HCT116 (cell line): ENCODE data around the gene CUX1. TPM values are rescaled to one million over a fixed set of nuclear protein-coding genes. Genes with fewer than 3 reads are reported as not detected.

Source experiments
- ATAC-seq: fragments of 200-7000 bp; cut with Tn5 transposase; 2 replicates; pipeline ENCODE4 v1.9.1; 2020; ENCODE audit warnings: mild to moderate bottlenecking, moderate library complexity
- BruUV-seq: library from RNA; stranded (reverse); fragments of 400-500 nt; replicated peaks from 2 replicates; lab custom pipeline; 2021; lab: Mats Ljungman, UMichigan
- CTCF ChIA-PET: fragments of 300-600 bp; sonication (Branson Sonifier 250); formaldehyde crosslinking; loops from one replicate; lab custom pipeline; 2021; ENCODE audit warnings: antibody characterized with exemption; lab: Charles Lee
- POLR2A ChIA-PET: fragments of 300-600, 350-600 bp; sonication (Branson Sonifier 250); formaldehyde crosslinking; loops from one replicate; lab custom pipeline; 2021; ENCODE audit warnings: antibody characterized with exemption; lab: Charles Lee
- RAD21 ChIA-PET, 2 experiments: fragments of 300-600 bp; sonication (Branson Sonifier 250); formaldehyde crosslinking; loops; one replicate each; lab custom pipeline; 2023; ENCODE audit warnings: low total read pairs in 2 of 2; ENCODE audit not compliant: uncharacterized antibody in 2 of 2, unreplicated experiment in 2 of 2, low non-redundant PET in 1 of 2; lab: Charles Lee
- DNase-seq: peaks from one replicate; pipeline ENCODE4 v3.0.0-alpha.2; 2010; ENCODE audit warnings: low read depth, low spot score
- H2AFZ ChIP-seq: fragments of 200-600 bp; shearing (Covaris generic), sonication (generic); 2 replicates; pipeline ENCODE4 v1.6.1; 2017; ENCODE audit warnings: low read depth, mixed run types, mixed read lengths, antibody characterized with exemption, low read length; ENCODE audit not compliant: poor library complexity, severe bottlenecking
- H3K27ac ChIP-seq: 2 replicates; pipeline ENCODE4 v1.5.1; 2012; ENCODE audit warnings: low read depth, low read length
- H3K27me3 ChIP-seq: fragments of 200-600 bp; sonication (generic); 2 replicates; pipeline ENCODE4 v1.6.1; 2016; ENCODE audit warnings: mixed run types, low read length, mixed read lengths; ENCODE audit not compliant: insufficient read depth
- H3K36me3 ChIP-seq, 2 experiments: fragments of 200-500 bp in 1 of 2; fragments of 200-600 bp in 1 of 2; sonication (Bioruptor generic) in 1 of 2; sonication (generic) in 1 of 2; 2 replicates each; pipeline versions ENCODE4 v1.5.1 to v1.6.1; 2014 to 2016; ENCODE audit warnings: low read length in 2 of 2, inconsistent platforms in 1 of 2, mixed read lengths in 1 of 2, mixed run types in 1 of 2; ENCODE audit not compliant: insufficient read depth in 2 of 2, control insufficient read depth in 1 of 2
- H3K4me1 ChIP-seq, 2 experiments: fragments of 200-600 bp in 1 of 2; sonication (generic) in 1 of 2; 2 replicates each; pipeline versions ENCODE4 v1.5.1 to v1.6.1; 2012 to 2017; ENCODE audit warnings: low read length in 2 of 2, inconsistent platforms in 1 of 2, mild to moderate bottlenecking in 1 of 2, mixed read lengths in 1 of 2, mixed run types in 1 of 2, moderate library complexity in 1 of 2; ENCODE audit not compliant: insufficient read depth in 2 of 2, control insufficient read depth in 1 of 2
- H3K4me2 ChIP-seq: fragments of 200-600 bp; sonication (generic); 2 replicates; pipeline ENCODE4 v1.6.1; 2017; ENCODE audit warnings: mixed run types, low read length, mixed read lengths
- H3K4me3 ChIP-seq, 2 experiments: fragments of 200-600 bp in 1 of 2; sonication (generic) in 1 of 2; replicated peaks in 1 of 2; 2 replicates each; pipeline ENCODE4 v1.5.1; 2011 to 2016; ENCODE audit warnings: low read length in 2 of 2, control low read depth in 1 of 2, low read depth in 1 of 2, mild to moderate bottlenecking in 1 of 2, mixed read lengths in 1 of 2, mixed run types in 1 of 2
- H3K79me2 ChIP-seq: fragments of 200-600 bp; sonication (generic); 2 replicates; pipeline ENCODE4 v1.6.1; 2017; ENCODE audit warnings: mild to moderate bottlenecking, mixed run types, low read length, moderate library complexity, mixed read lengths; ENCODE audit not compliant: insufficient read depth
- H3K9ac ChIP-seq: fragments of 200-600 bp; sonication (generic); 2 replicates; pipeline ENCODE4 v1.6.1; 2016; ENCODE audit warnings: low read length, mixed read lengths
- H3K9me2 ChIP-seq: fragments of 200-600 bp; sonication (generic), shearing (Covaris generic); 2 replicates; pipeline ENCODE4 v1.6.1; 2017; ENCODE audit warnings: mixed run types, mild to moderate bottlenecking, moderate library complexity; ENCODE audit not compliant: insufficient read depth
- H3K9me3 ChIP-seq, 2 experiments: fragments of 200-500 bp in 1 of 2; fragments of 200-600 bp in 1 of 2; sonication (Bioruptor generic) in 1 of 2; sonication (generic) in 1 of 2; 2 replicates each; pipeline ENCODE4 v1.6.1; 2014 to 2017; ENCODE audit warnings: low read length in 2 of 2, mixed read lengths in 2 of 2, inconsistent platforms in 1 of 2, low read depth in 1 of 2, mild to moderate bottlenecking in 1 of 2, mixed run types in 1 of 2, moderate library complexity in 1 of 2; ENCODE audit not compliant: control insufficient read depth in 1 of 2, insufficient read depth in 1 of 2
- H4K20me1 ChIP-seq: fragments of 200-600 bp; sonication (generic), shearing (Covaris generic); 2 replicates; pipeline ENCODE4 v1.6.1; 2017; ENCODE audit warnings: mixed run types, mild to moderate bottlenecking, moderate library complexity; ENCODE audit not compliant: insufficient read depth
- CBX3 ChIP-seq: IDR thresholded peaks from 2 replicates; pipeline ENCODE4 v1.6.1; 2012; ENCODE audit warnings: low read depth
- CEBPB ChIP-seq: IDR thresholded peaks from 2 replicates; pipeline ENCODE4 v1.6.1; 2012; ENCODE audit warnings: low read depth
- EGR1 ChIP-seq: IDR thresholded peaks from 2 replicates; pipeline ENCODE4 v1.6.1; 2012; ENCODE audit warnings: low read depth
- EZH2phosphoT487 ChIP-seq: fragments of 200-600 bp; IDR thresholded peaks from 2 replicates; pipeline ENCODE4 v1.6.1; 2018; ENCODE audit warnings: antibody characterized with exemption, borderline replicate concordance
- FOSL1 ChIP-seq: IDR thresholded peaks from 2 replicates; pipeline ENCODE4 v1.6.1; 2012; ENCODE audit warnings: low read depth
- JUND ChIP-seq: IDR thresholded peaks from 2 replicates; pipeline ENCODE4 v1.6.1; 2012
- POLR2A ChIP-seq: IDR thresholded peaks from 2 replicates; pipeline ENCODE4 v1.7.0; 2011; ENCODE audit warnings: borderline replicate concordance; ENCODE audit not compliant: insufficient read depth, insufficient read length; ENCODE audit errors: extremely low read depth
- POLR2AphosphoS5 ChIP-seq: IDR thresholded peaks from 2 replicates; pipeline ENCODE4 v1.6.1; 2011; ENCODE audit warnings: mild to moderate bottlenecking, low read depth, low read length, moderate library complexity
- RAD21 ChIP-seq: IDR thresholded peaks from 2 replicates; pipeline ENCODE4 v1.6.1; 2012; ENCODE audit warnings: low read depth, mild to moderate bottlenecking
- SIN3A ChIP-seq: IDR thresholded peaks from 2 replicates; pipeline ENCODE4 v1.6.1; 2012; ENCODE audit warnings: low read depth
- SP1 ChIP-seq: IDR thresholded peaks from 2 replicates; pipeline ENCODE4 v1.6.1; 2012; ENCODE audit warnings: low read depth
- SRF ChIP-seq: IDR thresholded peaks from 2 replicates; pipeline ENCODE4 v1.6.1; 2012; ENCODE audit warnings: low read depth
- TCF7L2 ChIP-seq: IDR thresholded peaks from 2 replicates; pipeline ENCODE4 v1.7.0; 2011; ENCODE audit warnings: borderline replicate concordance, inconsistent platforms; ENCODE audit not compliant: insufficient read depth, insufficient read length; ENCODE audit errors: extremely low read depth
- ZFX ChIP-seq: fragments of 450-650 bp; IDR thresholded peaks from 2 replicates; pipeline ENCODE4 v1.6.1; 2017
- ZNF274 ChIP-seq: fragments of 200-500 bp; sonication (Bioruptor generic); IDR thresholded peaks from 2 replicates; pipeline ENCODE4 v1.6.1; 2014; ENCODE audit warnings: mild to moderate bottlenecking, low read depth, low read length, inconsistent platforms
- intact Hi-C: fragments of 100-400 bp; cut with micrococcal nuclease; formaldehyde crosslinking; loops from 2 replicates; pipeline ENCODE4 v1.10.0; 2022
- total RNA-seq: library from RNA; stranded (reverse); gene quantifications from one replicate; pipeline ENCODE4 v1.2.1, GENCODE V29; 2021; ENCODE audit not compliant: unreplicated experiment
- TF ChIP-seq, protein P1 (sequence below): IDR thresholded peaks from 2 replicates; pipeline ENCODE4 v1.6.1; 2012; ENCODE audit warnings: low read depth
- TF ChIP-seq, protein P2 (sequence below): IDR thresholded peaks from 2 replicates; pipeline ENCODE4 v1.6.1; 2011; ENCODE audit warnings: mild to moderate bottlenecking, low read length, moderate library complexity; ENCODE audit not compliant: insufficient replicate concordance; ENCODE audit errors: extremely low read depth

The CUX1 gene
- total RNA-seq, 1 experiment from 2014 or later, result 68.9 TPM

- ATAC-seq (no peak), DNase-seq (no peak)
- intact Hi-C loops, result no loop called here
- ChIA-PET CTCF (no interaction called here), RAD21 (no interaction called here), POLR2A (no interaction called here)
- no TSS peak for BruUV-seq
- no peak overlapping the region for H3K4me2 ChIP-seq
- peaks cover 31 to 47% of the 10 kb centered on the region in 2 experiments for H3K4me1 ChIP-seq
- no peak overlapping the region for H2AFZ ChIP-seq
- no peak overlapping the region for H3K9ac ChIP-seq
- no peak for TF ChIP-seq SIN3A
- no peak for TF ChIP-seq POLR2AphosphoS5
- no peak for TF ChIP-seq CEBPB
- TF ChIP-seq TCF7L2, result no peak
- TF ChIP-seq ZNF274, result no peak
- no peak for TF ChIP-seq ZFX
- no peak for TF ChIP-seq RAD21
- no peak for TF ChIP-seq EZH2phosphoT487
- no peak for TF ChIP-seq SP1
- TF ChIP-seq POLR2A, result no peak
- no peak for TF ChIP-seq FOSL1
- TF ChIP-seq JUND, result no peak
- TF ChIP-seq CBX3, result no peak
- TF ChIP-seq SRF, result no peak
- TF ChIP-seq, protein P1, sequence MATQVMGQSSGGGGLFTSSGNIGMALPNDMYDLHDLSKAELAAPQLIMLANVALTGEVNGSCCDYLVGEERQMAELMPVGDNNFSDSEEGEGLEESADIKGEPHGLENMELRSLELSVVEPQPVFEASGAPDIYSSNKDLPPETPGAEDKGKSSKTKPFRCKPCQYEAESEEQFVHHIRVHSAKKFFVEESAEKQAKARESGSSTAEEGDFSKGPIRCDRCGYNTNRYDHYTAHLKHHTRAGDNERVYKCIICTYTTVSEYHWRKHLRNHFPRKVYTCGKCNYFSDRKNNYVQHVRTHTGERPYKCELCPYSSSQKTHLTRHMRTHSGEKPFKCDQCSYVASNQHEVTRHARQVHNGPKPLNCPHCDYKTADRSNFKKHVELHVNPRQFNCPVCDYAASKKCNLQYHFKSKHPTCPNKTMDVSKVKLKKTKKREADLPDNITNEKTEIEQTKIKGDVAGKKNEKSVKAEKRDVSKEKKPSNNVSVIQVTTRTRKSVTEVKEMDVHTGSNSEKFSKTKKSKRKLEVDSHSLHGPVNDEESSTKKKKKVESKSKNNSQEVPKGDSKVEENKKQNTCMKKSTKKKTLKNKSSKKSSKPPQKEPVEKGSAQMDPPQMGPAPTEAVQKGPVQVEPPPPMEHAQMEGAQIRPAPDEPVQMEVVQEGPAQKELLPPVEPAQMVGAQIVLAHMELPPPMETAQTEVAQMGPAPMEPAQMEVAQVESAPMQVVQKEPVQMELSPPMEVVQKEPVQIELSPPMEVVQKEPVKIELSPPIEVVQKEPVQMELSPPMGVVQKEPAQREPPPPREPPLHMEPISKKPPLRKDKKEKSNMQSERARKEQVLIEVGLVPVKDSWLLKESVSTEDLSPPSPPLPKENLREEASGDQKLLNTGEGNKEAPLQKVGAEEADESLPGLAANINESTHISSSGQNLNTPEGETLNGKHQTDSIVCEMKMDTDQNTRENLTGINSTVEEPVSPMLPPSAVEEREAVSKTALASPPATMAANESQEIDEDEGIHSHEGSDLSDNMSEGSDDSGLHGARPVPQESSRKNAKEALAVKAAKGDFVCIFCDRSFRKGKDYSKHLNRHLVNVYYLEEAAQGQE, result no peak
- TF ChIP-seq EGR1, result no peak
- TF ChIP-seq, protein P2, sequence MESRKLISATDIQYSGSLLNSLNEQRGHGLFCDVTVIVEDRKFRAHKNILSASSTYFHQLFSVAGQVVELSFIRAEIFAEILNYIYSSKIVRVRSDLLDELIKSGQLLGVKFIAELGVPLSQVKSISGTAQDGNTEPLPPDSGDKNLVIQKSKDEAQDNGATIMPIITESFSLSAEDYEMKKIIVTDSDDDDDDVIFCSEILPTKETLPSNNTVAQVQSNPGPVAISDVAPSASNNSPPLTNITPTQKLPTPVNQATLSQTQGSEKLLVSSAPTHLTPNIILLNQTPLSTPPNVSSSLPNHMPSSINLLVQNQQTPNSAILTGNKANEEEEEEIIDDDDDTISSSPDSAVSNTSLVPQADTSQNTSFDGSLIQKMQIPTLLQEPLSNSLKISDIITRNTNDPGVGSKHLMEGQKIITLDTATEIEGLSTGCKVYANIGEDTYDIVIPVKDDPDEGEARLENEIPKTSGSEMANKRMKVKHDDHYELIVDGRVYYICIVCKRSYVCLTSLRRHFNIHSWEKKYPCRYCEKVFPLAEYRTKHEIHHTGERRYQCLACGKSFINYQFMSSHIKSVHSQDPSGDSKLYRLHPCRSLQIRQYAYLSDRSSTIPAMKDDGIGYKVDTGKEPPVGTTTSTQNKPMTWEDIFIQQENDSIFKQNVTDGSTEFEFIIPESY, result no peak
- no peak overlapping the region for H3K27ac ChIP-seq
- H3K27me3 ChIP-seq, result no peaks in the 10 kb centered on the region
- no peaks in the 10 kb centered on the region for H3K9me2 ChIP-seq
- H4K20me1 ChIP-seq, result no peaks in the 10 kb centered on the region
- no peaks in the 10 kb centered on the region for H3K36me3 ChIP-seq
- H3K79me2 ChIP-seq, result peaks cover 67% of the 10 kb centered on the region
- H3K9me3 ChIP-seq, result no peaks in the 10 kb centered on the region
- H3K4me3 ChIP-seq, result no peak overlapping the region
These were observed 110.4 kb downstream of the CUX1 start for GRCh38 chr7:101927802-101928201.
